GM21619 (cell line): Measurements from ENCODE around the gene FGF18.

Experiments
- ATAC-seq: cut with Tn5 transposase; IDR thresholded peaks from one replicate; pipeline ENCODE4 v1.9.1; 2021; ENCODE audit not compliant: unreplicated experiment

Gene FGF18

DNA sequence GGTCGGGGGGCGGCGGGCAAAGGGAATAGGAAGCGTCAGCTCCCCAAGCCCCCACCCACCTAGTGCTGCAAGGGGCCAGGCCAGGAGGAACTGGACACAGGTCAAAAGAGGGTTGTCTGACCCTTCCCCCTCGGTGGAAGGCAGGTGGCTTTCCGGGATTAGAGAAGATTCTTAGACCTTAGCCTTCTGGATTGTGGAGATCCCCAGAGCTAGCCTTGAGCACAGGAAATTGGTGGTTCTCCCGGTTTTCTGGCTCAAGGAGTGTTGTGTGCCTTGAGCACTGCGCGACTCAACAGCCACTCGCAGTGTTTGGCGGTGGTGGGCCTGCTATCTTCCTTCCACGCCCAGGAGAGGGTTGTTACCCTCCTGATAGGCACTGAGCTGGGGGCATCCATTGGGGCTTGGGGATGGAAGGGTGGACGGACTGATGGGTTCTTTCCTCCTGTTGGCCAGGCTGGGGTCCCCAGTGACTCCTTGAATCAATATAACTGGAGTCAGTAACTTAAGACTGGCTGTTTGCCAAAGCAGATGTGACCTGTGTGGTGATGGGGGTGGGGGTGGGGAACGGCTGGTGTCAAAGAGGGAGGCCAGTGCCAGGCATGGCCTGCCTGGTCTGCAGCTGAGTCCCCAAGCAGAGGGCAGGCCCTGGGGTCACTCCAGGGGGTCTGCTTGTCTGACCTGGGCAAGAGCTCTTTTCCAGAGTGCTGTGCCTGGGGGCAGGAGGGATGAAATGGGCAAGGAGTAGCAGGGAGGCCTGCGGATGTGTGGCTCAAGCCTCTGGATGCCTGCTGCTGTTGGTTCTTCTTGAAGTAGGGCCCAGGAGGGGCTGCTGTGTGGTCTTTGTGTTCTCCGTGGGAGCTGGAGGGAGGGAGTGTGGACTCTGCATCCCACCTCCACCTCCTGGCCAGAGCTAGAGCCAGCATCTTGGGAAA, 2.1 kb downstream of the FGF18 start:
- ATAC-seq: no peak

DNA sequence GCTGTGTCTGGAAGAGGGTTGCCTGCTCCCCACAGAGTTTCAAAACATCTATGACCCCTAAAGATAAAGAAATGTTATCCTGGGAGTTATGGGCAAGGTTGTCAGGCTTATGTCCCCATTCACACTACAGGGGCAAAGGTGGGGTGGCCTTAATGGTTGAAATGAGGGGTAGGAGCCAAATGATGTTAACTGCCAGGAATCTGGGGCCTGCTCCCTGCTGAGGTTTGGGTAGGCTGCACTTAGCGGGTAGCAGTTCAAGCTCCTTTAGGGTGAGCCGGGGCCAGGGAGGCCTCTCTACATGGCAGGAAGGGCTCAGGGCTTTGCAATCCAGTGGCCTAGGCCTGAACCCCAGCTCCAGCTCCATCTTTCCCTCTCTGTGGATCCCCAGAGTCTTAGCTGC, 3.0 kb downstream of the FGF18 start:
- no peak for ATAC-seq

GRCh38 chr5:171422902-171423663, 3.6 kb downstream of the FGF18 start:
- ATAC-seq: no peak

DNA sequence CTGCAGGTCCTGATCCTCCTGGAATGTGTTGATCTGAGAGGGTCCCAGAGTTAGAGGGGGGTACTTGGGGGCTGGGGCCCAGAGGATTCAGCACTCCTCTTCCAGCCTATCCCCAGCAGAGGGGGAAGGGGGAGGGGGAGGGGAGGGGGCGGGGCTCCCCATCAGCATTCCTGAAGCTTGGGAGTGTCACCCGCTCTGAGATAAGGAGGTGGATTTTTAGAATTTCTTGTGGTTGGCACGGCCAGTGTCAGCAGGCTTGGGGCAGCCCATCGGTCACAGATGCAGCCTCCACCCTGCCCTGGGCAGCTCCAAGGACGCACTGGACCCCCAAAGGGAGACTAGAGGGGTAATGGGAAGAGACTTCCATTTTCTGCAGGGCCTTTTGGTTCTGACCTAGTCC, 5.3 kb downstream of the FGF18 start:
- no peak for ATAC-seq

- ATAC-seq: no peak
These were observed 6.3 kb downstream of the FGF18 start for GRCh38 chr5:171425596-171426244.

DNA sequence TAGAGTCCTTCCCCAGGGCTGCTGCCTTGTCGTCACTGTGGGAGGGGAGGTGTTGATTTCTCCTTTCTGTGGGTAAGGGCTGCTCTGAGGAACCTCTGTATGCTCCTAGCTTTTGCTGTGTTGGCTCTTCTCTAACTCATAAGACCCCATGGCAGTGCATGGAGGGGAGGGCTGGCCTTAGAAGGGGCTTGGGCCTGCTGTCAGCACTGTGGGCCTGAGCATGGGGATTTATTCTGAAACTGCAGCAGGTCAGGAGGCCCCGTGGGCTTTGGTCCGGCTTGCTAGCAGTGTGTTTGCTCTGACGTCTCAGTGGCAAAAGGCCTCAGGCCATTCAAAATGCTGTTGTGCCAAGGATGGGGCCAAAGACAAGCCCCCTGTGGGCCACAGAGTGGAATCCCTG, 6.8 kb downstream of the FGF18 start:
- no peak for ATAC-seq

DNA sequence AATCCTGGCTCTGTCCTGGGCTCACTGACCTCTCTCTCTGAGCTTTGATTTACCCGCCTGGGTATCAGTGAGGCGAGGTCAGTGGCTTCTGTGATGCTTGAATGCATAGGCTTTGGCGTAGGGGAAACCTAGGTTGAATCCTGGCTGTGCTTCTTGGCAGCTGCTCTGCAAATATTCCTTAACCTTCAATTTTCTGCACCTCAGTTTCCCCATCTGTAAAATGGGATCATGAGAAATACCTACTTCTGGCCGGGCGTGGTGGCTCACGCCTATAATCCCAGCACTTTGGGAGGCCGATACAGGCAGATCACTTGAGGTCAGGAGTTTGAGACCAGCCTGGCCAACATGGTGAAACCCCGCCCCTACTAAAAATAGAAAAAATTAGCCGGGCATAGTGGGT, 7.2 kb downstream of the FGF18 start:
- ATAC-seq: no peak

DNA sequence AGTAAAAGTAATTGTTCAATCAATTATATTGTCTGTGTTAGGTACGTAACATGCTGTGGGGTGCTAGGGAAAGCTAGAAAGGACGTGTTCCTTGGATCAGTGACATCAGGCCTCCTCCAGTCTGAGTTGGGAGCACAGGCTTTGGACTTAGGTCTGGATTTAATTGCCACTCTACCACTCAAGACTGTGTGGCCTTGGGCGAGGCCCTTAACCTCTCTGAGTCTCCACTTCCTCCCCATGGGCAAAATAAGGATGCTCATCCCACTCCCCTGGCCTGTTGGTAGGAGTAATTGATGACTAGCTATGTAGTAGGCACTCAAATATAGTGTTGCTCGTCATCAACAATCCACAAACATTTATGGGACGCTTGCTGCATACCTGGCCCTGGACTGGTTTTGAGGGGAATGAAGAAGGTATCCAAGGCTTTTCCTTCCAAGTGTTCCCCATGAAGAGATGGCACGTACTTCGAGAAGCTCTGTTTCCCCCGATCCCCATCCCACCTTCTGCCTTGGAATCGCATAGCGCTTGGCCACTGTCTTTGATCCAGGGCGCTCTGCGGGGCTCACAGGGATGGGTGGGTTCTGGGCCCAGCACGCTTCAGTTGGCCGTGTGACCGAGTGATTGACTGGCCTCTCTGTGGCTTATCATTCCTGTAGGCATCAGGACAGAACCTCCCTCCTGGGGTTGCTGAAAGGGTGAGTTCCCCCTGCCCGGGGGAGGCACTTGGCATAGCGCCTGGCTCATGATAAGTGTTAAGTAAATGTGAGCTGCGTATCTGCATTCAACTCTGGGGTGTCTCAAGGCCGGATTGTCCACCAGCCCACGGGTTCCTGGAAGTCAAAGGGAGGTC, 8.1 kb downstream of the FGF18 start:
- ATAC-seq: no peak

- no peak for ATAC-seq
These were observed 8.8 kb downstream of the FGF18 start for GRCh38 chr5:171428168-171428696.

DNA sequence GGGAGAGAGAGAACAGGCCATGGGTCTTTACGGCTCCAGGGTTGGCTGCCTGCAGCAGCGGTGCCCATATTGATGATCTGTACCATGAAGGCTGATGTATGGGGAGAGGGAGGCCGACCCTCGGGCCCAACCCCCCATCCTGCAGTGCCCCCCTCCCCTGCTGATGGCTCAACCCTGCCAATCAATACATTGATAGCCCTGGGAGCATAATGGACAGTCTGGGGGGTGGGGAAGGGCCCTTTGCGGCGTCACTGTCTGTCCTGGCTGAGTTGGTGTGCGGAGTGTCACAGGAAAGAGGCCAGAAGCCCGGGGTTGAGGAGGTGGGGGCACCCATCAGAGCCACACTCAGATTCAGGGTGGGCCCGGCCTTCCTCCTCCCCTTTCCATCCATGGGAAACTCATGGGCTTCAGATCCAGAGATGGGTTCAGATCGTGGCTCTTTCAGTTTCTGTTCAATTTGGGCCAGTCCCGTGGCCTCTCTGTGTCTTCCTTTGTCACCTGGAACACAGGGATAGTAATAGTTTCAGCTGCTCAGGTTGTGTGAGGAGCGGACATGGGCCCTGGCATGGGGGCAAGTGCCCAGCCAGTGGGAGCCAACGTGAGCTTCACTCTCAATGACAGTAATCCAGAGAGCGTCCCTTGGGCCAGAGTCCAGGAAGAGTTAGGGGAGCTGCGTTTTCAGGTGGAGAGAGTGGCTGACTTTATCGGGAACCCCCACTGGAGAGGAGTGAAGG, 9.5 kb downstream of the FGF18 start:
- no peak for ATAC-seq

- ATAC-seq: no peak
These were observed 10.1 kb downstream of the FGF18 start for GRCh38 chr5:171429543-171429910.

- ATAC-seq: no peak
These were observed 11.9 kb downstream of the FGF18 start for GRCh38 chr5:171431251-171431777.

DNA sequence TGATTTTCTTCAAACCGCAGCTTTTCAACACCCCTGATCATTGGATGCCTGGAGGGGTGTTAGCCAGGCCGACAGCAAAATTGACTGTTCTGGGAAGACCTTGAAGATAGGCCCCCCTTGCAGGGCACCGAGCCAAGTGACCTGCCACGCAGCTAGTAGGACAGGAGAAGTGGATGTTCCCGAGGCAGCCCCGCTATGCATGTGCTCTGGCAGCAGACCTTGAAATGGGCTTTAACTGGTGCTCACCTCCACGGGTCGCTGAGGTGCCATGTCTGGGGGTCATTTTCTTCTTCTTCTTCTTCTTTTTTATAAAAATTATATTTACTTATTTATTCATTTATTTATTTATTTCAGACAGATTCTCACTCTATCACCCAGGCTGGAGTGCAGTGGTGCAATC, 12.6 kb downstream of the FGF18 start:
- ATAC-seq: no peak

- ATAC-seq: no peak
These were observed 13.3 kb downstream of the FGF18 start for GRCh38 chr5:171432583-171433351.

DNA sequence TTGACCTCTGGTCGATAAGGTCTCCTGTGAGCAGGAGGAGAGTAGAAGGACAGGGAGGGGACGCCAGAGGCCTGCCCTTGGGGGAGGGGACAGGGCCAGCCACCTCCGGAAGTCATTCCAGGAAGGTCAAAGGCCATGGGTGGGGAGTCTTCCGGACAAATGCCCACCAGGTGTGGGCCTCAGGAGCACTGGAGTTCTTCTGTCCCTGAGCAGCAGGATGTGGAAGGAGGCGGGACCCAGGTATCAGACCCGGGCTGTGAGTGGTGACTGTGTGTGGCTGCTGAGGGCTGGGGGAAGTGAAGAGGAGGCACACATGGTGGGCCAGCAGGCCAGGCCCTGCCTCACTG, 13.9 kb downstream of the FGF18 start:
- ATAC-seq: no peak

GRCh38 chr5:171433982-171434676, 14.7 kb downstream of the FGF18 start:
- ATAC-seq: no peak

DNA sequence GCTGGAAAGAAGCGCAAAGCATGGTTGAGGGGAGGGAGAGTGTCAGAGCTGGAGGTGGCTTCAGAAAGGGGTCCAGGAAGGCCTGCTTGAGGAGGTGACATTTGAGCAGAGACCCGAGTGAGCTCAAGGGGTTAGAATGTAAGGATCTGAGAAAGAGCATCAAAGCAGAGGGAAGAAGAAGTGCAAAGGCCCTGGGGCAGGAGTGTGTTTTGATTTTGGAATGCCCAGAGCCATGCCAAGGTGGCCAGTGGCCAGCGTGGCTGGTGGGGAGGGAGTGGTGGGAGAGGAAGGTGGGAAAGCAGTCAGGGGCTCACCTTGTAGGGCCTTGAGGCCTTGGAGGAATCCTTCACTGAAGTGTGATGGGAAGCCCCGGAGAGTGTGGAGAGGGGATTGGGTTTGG, 15.4 kb downstream of the FGF18 start:
- no peak for ATAC-seq

GRCh38 chr5:171435908-171436307, 16.5 kb downstream of the FGF18 start:
- no peak for ATAC-seq
